ENCODE data around the gene HSFX3.
"Not testable (repeated sequence)": the region's sequence is repeated elsewhere in the genome, so short reads cannot be mapped to it uniquely, and the experiment has no call there.

The HSFX3 gene

GRCh38 chrX:149549701-149550100, at the start of gene HSFX3:
TSS of gene HSFX3 (minus strand) at chrX:149549924. CDS start at chrX:149549852, 72 bp downstream.
- DNase-seq (ENCODE audit: low read depth, low spot score); H3K9me3 ChIP-seq (ENCODE audit: insufficient read depth, low read length); H3K9ac ChIP-seq (ENCODE audit: insufficient read length, low read depth); H3K4me3 ChIP-seq (ENCODE audit: insufficient read length, low read depth); H3K36me3 ChIP-seq (ENCODE audit: insufficient read depth, insufficient read length, low read length); H3K27me3 ChIP-seq (ENCODE audit: insufficient read depth, insufficient read length); H3K4me1 ChIP-seq (ENCODE audit: insufficient read depth, insufficient read length): not testable (repeated sequence)

GRCh38 chrX:149598603-149599002, 48.9 kb upstream of the HSFX3 start:
- not testable (repeated sequence) for H3K4me3 ChIP-seq (ENCODE audit: insufficient read length, low read depth); H3K9me3 ChIP-seq (ENCODE audit: insufficient read depth, low read length); H3K9ac ChIP-seq (ENCODE audit: insufficient read length, low read depth); H3K4me1 ChIP-seq (ENCODE audit: insufficient read depth, insufficient read length); DNase-seq (ENCODE audit: low read depth, low spot score); H3K36me3 ChIP-seq (ENCODE audit: insufficient read depth, insufficient read length, low read length); H3K27me3 ChIP-seq (ENCODE audit: insufficient read depth, insufficient read length)

GRCh38 chrX:149595943-149596342, 46.2 kb upstream of the HSFX3 start:
- H3K36me3 ChIP-seq (ENCODE audit: insufficient read depth, insufficient read length, low read length): not testable (repeated sequence)

DNA sequence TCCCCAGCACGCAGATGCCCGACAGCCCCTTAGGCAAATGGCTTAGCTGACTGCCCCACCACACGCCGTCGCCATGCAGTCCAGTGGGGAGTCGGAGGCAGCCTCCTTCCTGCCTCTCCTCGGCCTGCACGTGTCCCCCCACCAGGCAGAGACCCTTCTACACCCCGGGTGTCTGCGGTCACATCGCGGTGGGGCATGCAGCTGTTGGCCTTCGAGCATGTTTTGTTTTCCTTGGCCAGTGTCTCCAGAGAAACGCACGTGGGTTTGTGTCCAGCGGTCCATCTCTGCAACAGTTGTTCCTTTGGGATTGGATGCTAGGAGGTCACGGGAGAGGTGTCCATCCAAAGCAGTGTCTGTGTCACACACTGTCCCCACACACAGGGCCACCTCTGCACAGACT, 45.5 kb upstream of the HSFX3 start, which contains the start of gene HSFX2:
Gene HSFX2 (minus strand): TSS at position 101 of the 400 bp plus-strand sequence. CDS start 614 bp downstream, outside the sequence.
- not testable (repeated sequence) for H3K9me3 ChIP-seq (ENCODE audit: insufficient read depth, low read length); H3K36me3 ChIP-seq (ENCODE audit: insufficient read depth, insufficient read length, low read length); H3K4me3 ChIP-seq (ENCODE audit: insufficient read length, low read depth); H3K9ac ChIP-seq (ENCODE audit: insufficient read length, low read depth); H3K4me1 ChIP-seq (ENCODE audit: insufficient read depth, insufficient read length); DNase-seq (ENCODE audit: low read depth, low spot score); H3K27me3 ChIP-seq (ENCODE audit: insufficient read depth, insufficient read length)

More at GRCh38 chrX:149595943-149596342, 46.2 kb upstream of the HSFX3 start:
- H3K9ac ChIP-seq (ENCODE audit: insufficient read length, low read depth); H3K9me3 ChIP-seq (ENCODE audit: insufficient read depth, low read length); H3K27me3 ChIP-seq (ENCODE audit: insufficient read depth, insufficient read length); DNase-seq (ENCODE audit: low read depth, low spot score); H3K4me1 ChIP-seq (ENCODE audit: insufficient read depth, insufficient read length); H3K4me3 ChIP-seq (ENCODE audit: insufficient read length, low read depth): not testable (repeated sequence)

- H3K9me3 ChIP-seq (ENCODE audit: insufficient read depth, low read length); H3K4me1 ChIP-seq (ENCODE audit: insufficient read depth, insufficient read length); H3K36me3 ChIP-seq (ENCODE audit: insufficient read depth, insufficient read length, low read length); DNase-seq (ENCODE audit: low read depth, low spot score); H3K4me3 ChIP-seq (ENCODE audit: insufficient read length, low read depth); H3K9ac ChIP-seq (ENCODE audit: insufficient read length, low read depth); H3K27me3 ChIP-seq (ENCODE audit: insufficient read depth, insufficient read length): not testable (repeated sequence)
Observed at GRCh38 chrX:149590993-149591392, 41.3 kb upstream of the HSFX3 start.

DNA sequence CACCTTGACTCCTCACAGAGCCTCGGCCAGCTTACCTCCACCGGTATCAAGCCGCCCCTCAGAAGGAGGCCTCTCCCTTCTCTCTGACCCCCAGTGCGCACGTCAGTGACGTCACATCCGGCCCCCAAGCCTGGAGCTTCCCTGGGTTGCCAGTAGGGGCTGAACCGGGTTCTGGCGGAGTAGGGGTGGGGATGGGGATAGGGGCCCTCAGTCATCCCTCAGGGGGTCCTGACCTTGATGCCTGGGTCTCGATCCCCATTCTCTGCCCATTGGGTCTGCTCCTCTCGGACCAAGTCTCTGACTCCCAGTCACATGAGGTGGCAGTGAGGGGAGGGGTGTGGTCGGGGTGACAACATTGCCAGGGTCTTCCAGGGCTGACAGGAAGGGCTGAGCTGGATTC, 37.6 kb upstream of the HSFX3 start, which contains the start of gene MAGEA9B:
Gene MAGEA9B (minus strand): TSS at position 101 of the 400 bp plus-strand sequence. CDS start 4,280 bp downstream, outside the sequence.
- H3K4me1 ChIP-seq (ENCODE audit: insufficient read depth, insufficient read length); H3K36me3 ChIP-seq (ENCODE audit: insufficient read depth, insufficient read length, low read length); H3K4me3 ChIP-seq (ENCODE audit: insufficient read length, low read depth); H3K27me3 ChIP-seq (ENCODE audit: insufficient read depth, insufficient read length); H3K9ac ChIP-seq (ENCODE audit: insufficient read length, low read depth); DNase-seq (ENCODE audit: low read depth, low spot score); H3K9me3 ChIP-seq (ENCODE audit: insufficient read depth, low read length): not testable (repeated sequence)

DNA sequence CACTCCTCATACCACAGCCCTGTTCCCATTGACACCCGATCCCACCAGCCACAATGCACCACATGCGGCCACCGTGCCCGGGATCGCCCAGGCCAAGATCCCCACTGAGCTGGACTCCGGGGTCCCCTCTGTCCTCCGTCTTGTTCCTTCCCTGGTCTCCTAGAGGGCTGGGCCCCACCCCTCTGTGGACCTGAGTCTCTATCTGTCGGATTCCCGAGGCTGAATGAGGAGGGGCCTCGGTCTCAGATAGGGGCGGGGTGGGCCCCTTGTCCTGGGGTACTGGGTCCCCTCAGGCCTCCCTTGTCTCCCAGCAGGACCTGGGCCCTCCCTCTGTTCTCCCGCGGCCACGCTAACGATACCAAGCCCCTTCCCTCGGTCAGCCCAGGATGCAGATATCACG, 35.9 kb upstream of the HSFX3 start:
- not testable (repeated sequence) for H3K9me3 ChIP-seq (ENCODE audit: insufficient read depth, low read length); H3K4me1 ChIP-seq (ENCODE audit: insufficient read depth, insufficient read length); DNase-seq (ENCODE audit: low read depth, low spot score); H3K27me3 ChIP-seq (ENCODE audit: insufficient read depth, insufficient read length); H3K4me3 ChIP-seq (ENCODE audit: insufficient read length, low read depth); H3K9ac ChIP-seq (ENCODE audit: insufficient read length, low read depth); H3K36me3 ChIP-seq (ENCODE audit: insufficient read depth, insufficient read length, low read length)

DNA sequence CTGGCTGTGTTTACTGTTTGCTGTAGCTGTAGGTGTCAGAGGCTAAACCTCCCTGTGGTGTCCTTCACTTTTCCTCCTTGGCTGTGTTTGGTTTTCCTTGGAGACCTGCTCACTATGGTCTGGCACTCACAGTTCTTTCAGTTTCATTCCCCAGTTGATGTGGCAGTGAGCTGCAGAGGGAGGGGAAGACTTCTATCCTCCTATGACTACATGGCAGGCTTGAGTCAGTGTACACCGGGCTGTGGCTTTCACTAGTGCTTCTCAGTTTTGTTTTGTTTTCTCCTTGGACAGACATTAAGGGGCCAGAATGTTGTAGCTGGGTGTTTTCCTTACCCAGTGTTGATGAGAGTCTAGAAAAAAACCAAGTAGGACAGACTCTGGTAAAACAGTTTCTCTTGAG, 23.7 kb upstream of the HSFX3 start:
- DNase-seq (ENCODE audit: low read depth, low spot score): not testable (repeated sequence)

GRCh38 chrX:149572743-149573142, 23.0 kb upstream of the HSFX3 start:
- Histone ChIP-seq H3K4me3 (ENCODE audit: insufficient read length, low read depth) (no peak overlapping the region), H3K9ac (ENCODE audit: insufficient read length, low read depth) (no peak overlapping the region), H3K4me1 (ENCODE audit: insufficient read depth, insufficient read length) (no peaks in the 10 kb centered on the region), H3K9me3 (ENCODE audit: insufficient read depth, low read length) (no peaks in the 10 kb centered on the region), H3K27me3 (ENCODE audit: insufficient read depth, insufficient read length) (no peaks in the 10 kb centered on the region), H3K36me3 (ENCODE audit: insufficient read depth, insufficient read length, low read length) (no peaks in the 10 kb centered on the region)
- TF ChIP-seq SUZ12 (IDR thresholded peaks at IDR 0.05; ENCODE audit: extremely low read depth, insufficient read depth, insufficient read length) (no peak), ZNF274 (IDR thresholded peaks at IDR 0.05; ENCODE audit: low read depth, low read length) (no peak), YY1 (IDR thresholded peaks at IDR 0.05; ENCODE audit: insufficient read depth, insufficient read length) (no peak)
- DNase-seq (ENCODE audit: low read depth, low spot score): no peak

More for the DNA sequence above, 23.7 kb upstream of the HSFX3 start:
- H3K9me3 ChIP-seq (ENCODE audit: insufficient read depth, low read length); H3K27me3 ChIP-seq (ENCODE audit: insufficient read depth, insufficient read length); H3K36me3 ChIP-seq (ENCODE audit: insufficient read depth, insufficient read length, low read length); H3K4me1 ChIP-seq (ENCODE audit: insufficient read depth, insufficient read length); H3K9ac ChIP-seq (ENCODE audit: insufficient read length, low read depth); H3K4me3 ChIP-seq (ENCODE audit: insufficient read length, low read depth): not testable (repeated sequence)
